Stimulated activated CD4-positive, alpha-beta T cell treated with anti-CD3 and anti-CD28 coated beads, Interleukin-4, amount 100 ng/mL, for 1 hour (primary cell): Measurements from ENCODE around the gene APLP1.
"Not testable (repeated sequence)": the region's sequence is repeated elsewhere in the genome, so short reads cannot be mapped to it uniquely, and the experiment has no call there.

Source experiments
- DNase-seq: peaks from one replicate; pipeline ENCODE4 v3.0.0-alpha.2; 2020

APLP1 gene

DNA sequence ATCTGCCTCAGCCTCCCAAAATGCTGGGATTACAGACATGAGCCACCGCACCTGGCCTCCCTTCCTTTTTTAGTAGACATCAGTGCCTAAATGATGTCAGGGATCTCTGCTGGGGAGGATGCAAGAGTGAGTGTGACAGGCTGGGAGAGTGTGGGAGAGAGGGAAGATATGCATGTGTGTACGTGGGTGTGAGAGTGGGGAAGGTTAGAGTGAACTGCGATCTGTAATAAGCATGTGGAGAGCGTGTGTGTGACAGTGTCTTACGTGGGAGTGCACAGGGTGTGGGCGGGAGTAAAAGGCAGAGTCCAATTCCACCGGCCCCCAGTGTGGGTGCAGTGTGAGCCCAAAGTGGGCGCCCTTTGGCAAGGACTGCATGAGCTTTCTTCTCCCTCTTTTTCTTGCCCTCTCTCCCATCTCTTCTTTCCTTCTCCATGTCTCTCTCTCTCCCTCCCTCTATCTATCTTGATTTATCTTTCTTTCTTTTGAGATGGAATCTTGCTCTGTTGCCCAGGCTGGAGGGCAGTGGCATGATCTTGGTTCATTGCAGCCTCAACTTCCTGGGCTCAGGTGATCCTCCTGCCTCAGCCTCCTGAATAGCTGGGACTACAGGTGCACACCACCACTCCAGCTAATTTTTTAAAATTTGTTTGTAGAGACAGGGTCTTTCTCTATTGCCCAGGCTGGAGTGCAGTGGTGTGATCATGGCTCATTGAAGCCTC, 15.2 kb upstream of the APLP1 start:
- no peak for DNase-seq

DNA sequence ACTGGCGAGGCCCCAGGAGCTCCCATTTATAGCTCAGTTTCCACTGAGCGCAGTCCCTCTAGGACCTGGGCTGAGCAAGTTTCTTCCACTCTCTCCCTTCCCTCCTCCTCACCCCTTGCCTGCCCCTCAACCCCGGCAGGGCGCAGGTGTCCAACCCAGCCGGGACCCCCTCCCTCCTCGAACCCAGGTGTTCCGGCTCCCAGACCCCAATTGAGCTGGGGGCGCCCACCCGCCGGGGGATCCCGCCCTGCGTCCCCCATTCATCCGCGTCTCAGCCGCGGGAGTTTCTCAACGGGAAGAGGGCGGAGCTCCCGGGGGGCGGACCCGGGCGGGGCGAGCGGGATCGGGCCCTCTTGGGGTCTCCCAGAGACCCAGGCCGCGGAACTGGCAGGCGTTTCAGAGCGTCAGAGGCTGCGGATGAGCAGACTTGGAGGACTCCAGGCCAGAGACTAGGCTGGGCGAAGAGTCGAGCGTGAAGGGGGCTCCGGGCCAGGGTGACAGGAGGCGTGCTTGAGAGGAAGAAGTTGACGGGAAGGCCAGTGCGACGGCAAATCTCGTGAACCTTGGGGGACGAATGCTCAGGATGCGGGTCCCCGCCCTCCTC, 11.7 kb upstream of the APLP1 start, which contains the start of gene KIRREL2:
KIRREL2 (plus strand) TSS at position 366 of the 604 bp plus-strand sequence; CDS start at position 575, 209 bp downstream.
- peak; percentile 42 for DNase-seq

DNA sequence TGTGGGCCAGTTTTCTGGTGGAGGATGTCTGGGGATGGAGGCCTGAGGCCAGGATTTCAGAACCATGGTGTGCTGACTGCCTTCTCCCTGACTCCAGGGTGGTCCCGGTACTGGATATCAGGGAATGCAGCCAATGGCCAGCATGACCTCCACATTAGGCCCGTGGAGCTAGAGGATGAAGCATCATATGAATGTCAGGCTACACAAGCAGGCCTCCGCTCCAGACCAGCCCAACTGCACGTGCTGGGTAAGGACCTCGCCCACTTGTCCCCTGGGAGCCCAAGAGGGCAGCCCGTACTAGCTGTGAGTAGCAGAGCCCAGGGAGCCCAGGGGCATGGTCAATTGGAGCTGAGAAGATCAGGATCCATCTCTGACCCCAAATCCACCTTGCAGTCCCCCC, 10.1 kb upstream of the APLP1 start:
- DNase-seq = no peak

DNA sequence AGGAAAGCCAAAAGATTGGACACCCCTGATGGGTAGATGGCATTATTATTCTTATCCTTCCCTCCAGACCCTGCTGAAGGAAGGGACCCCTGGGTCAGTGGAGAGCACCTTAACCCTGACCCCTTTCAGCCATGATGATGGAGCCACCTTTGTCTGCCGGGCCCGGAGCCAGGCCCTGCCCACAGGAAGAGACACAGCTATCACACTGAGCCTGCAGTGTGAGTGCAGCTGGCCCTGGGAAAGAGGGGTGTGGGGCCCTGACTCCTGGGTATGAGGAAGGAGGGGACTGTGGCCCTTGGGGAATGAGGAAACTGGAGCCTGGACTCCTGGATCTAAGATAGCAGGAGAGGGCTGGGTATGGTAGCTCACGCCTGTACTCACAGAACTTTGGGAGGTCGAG, 9.0 kb upstream of the APLP1 start:
- DNase-seq = no peak

DNA sequence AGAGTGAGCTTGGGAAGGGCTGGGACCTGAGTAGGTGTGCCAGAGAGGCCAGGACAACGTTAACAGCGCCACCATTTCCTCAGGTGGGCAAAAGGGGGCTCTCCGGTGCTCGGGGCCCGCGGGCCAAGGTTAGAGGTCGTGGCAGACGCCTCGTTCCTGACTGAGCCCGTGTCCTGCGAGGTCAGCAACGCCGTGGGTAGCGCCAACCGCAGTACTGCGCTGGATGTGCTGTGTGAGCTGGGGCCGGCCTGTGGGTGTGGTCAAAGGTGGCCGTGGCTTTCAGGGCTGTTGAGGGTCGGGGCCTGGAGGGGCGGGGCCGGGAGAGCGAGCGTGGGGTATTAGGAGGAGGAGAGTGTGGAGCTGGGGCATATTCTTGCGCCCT, 7.9 kb upstream of the APLP1 start:
- DNase-seq = no peak

DNA sequence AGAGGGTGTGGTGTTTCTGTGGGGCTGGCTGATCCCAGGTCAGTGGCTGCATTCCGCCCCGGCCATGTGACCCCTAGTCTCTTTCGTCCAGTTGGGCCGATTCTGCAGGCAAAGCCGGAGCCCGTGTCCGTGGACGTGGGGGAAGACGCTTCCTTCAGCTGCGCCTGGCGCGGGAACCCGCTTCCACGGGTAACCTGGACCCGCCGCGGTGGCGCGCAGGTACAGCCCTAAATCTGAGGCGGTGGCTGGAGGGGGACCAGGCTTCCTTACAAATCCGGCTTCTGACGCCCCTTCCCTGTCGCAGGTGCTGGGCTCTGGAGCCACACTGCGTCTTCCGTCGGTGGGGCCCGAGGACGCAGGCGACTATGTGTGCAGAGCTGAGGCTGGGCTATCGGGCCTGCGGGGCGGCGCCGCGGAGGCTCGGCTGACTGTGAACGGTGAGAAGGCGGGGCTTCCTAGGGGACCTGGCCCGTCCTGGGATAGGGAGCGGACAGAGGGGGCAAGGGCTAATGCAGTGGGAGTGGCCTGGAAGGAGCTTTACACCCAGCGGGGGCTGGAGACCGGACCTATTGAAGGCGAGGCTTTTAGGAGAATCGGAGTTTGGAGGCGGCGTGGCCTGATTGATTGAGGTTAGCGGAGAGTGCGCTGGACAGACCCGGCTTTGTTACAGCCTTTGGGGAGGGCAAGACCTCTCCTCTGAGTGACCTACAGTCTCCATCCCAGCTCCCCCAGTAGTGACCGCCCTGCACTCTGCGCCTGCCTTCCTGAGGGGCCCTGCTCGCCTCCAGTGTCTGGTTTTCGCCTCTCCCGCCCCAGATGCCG, 7.3 kb upstream of the APLP1 start:
- no peak for DNase-seq

DNA sequence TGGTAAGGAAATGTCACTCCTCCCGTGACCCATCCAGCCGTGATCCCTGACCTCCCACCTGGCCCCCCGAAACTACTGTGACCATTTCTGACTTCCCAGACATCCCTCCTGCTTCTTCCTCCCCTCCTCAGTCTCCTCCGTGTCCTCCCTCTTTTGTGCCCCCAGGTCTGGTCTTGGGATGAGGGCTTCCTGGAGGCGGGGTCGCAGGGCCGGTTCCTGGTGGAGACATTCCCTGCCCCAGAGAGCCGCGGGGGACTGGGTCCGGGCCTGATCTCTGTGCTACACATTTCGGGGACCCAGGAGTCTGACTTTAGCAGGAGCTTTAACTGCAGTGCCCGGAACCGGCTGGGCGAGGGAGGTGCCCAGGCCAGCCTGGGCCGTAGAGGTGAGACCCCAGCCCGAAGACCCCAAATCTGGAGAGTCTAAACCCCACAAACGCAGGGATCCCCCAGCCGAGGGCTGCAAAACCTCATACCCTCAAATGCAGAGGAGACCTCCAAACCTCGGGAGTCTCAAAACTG, 6.7 kb upstream of the APLP1 start:
- DNase-seq = no peak

DNA sequence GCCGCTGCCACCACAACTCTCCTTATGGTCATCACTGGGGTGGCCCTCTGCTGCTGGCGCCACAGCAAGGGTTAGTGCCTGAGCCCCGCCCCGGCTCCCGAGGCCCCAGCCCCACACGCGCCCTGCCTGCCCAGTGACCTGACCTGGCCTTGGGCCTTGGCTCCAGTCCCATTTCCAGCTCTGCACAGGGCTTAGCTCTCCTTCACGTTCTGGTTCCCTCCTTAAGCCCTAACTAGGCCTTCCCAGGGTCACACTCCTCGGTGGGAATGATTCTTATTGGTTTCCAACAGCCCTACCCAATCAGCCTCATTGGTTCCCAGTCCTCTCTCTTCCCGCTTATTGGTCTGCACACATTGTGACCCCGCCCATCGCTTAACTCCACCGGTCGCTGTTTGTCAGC, 5.8 kb upstream of the APLP1 start:
- no peak for DNase-seq

DNA sequence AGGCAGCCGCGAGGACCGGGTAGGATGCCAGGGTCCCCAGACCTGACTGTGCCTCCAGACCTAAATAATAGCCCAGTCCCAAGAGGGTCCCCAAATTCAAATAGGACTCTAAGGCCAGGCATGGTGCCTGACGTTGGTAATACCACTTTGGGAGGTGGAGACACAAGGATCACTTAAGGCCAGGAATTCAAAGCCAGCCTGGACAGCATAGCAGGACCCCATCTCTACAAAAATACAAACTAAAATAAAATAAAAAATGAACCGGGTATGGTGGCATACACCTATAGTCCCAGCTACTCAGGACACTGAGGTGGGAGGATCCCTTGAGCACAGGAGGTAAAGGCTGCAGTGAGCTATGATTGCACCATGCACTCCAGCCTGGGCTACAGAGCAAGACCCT, 5.4 kb upstream of the APLP1 start:
- DNase-seq = no peak

DNA sequence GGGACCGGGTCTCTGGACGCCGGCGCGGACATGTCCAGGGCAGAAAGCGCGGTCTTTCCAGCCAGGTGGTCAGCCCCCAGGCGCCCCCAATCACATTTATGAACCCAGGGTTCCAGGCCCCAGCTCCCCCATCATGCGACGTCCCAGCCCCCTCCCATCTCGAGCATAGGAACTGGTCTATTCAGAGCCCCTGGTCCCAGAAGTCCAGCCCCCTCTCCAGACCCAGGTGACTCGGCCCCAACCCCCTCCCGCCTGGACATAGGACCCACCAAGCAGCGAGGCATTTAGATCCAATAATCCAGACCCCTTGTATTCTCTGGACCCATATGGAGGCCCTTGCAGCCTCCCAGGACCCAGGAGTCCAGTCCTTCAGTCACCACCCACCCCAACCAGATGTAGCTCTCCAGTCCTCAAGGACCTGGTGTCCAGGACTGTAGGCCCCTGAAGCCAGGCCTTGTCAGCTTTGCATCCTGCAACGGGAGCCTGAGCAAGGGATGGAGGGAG, 501 bp downstream of the APLP1 start:
- DNase-seq = no peak

DNA sequence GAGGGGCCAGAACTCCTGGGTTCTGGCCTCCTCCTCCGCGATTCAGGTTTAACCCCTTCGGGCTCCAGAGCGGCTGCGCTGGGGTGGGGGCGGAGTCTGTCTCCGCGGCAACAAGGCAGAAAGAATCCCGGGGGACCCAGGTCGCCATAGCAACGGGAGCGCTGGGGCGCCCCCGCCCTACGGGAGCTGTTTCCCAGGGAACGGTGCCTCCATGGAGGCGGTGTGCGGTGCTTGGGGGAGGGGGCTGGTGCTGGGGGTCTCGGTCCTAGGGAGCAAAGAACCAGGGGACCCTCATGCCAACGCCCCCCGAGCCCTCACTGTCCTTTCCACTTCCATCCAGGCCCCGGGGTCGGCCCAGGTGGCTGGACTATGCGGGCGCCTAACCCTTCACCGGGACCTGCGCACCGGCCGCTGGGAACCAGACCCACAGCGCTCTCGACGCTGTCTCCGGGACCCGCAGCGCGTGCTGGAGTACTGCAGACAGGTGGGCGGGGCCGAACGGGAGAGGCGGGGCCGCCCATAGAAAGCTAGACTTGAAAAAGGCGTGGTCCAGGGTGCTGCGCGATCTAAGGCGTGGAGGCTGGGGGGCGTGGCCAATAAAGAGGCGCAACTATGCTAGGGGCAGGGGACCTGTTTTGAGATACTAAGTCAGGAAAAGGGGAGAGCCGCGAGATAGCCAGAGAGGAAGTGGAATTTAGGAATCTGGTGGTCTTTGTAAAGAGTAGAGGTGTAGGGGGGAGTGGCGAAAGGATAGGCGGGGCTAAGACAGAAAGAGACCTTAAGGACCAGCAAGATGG, 1.2 kb downstream of the APLP1 start:
- peak; percentile 81 for DNase-seq

DNA sequence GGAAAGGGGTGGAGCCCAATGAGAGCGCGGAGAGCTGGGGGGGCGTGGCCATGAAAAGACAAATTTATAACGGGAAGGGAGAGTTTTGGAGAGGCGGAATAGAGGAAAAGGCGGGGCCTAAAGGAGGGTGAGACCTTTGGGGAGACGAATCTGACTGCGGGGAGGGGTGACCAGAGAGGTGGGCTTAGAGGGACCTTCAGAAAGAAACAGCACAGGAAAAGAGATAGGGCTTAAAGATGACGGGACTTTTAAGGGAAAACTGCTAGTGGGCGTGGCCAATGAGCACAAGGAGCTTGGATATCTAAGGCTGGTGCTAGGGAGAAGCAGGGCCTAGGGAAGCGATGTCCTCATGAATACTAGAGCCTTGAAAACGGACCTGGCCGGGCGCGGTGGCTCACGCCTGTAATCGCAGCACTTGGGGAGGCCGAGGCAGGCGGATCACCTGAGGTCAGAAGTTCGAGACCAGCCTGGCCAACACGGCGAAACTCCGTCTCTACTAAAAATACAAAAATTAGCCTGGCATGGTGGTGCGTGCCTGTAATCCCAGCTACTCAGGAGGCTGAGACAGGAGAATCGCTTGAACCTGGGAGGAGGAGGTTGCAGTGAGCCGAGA, 1.9 kb downstream of the APLP1 start:
- not testable (repeated sequence) for DNase-seq

DNA sequence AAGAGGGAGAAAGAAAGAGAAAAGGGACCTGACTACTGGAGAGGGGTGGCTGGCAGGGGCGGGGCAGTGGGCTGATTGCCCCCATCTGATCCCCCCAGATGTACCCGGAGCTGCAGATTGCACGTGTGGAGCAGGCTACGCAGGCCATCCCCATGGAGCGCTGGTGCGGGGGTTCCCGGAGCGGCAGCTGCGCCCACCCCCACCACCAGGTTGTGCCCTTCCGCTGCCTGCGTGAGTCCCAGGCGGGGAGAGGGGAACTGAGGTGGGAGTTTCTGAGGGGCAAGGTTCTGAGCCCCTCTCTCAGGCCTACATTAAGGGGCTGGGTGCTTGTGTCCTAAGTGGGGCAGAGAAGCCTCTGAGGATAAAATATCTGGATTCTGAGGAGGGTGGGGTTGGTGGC, 2.4 kb downstream of the APLP1 start:
- DNase-seq = no peak

DNA sequence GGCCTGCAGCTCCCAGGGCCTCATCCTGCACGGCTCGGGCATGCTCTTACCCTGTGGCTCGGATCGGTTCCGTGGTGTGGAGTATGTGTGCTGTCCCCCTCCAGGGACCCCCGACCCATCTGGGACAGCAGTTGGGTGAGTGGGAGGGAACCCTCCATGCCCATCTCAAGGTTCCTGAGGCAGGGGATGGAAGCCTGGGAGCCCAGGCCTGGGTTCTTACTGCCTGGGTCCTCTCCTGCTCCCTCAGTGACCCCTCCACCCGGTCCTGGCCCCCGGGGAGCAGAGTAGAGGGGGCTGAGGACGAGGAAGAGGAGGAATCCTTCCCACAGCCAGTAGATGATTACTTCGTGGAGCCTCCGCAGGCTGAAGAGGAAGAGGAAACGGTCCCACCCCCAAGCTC, 3.2 kb downstream of the APLP1 start:
- DNase-seq = no peak

DNA sequence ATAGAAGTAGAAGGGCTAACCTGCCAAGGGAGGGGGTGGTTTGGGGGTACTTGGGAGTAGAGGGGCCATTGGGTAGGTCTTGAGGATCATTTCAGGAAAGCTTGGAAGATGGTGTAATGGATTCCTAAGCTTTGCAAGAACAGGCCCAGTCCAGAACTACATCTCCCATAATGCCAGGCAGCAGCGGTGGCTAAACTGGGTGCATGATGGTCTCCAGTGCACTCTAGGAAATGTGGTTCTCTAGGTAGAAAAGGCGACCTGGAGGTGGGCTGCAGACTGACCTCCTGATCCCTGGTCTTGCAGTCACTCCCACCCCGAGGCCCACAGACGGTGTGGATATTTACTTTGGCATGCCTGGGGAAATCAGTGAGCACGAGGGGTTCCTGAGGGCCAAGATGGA, 3.8 kb downstream of the APLP1 start:
- DNase-seq = no peak

DNA sequence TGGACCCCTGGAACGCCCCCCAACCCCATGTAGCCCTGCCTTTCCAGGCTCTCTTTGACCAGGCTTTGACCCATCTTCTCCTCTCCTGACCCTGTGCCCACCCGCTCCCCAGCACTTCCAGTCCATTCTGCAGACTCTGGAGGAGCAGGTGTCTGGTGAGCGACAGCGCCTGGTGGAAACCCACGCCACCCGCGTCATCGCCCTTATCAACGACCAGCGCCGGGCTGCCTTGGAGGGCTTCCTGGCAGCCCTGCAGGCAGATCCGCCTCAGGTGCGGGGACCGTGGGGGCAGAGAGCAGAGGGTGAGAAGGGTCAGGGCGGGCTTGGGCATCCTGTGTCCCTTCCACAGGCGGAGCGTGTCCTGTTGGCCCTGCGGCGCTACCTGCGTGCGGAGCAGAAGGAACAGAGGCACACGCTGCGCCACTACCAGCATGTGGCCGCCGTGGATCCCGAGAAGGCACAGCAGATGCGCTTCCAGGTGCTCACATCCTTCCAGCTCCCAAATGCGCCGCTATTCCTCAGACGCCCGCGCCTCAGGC, 6.1 kb downstream of the APLP1 start:
- DNase-seq = no peak

DNA sequence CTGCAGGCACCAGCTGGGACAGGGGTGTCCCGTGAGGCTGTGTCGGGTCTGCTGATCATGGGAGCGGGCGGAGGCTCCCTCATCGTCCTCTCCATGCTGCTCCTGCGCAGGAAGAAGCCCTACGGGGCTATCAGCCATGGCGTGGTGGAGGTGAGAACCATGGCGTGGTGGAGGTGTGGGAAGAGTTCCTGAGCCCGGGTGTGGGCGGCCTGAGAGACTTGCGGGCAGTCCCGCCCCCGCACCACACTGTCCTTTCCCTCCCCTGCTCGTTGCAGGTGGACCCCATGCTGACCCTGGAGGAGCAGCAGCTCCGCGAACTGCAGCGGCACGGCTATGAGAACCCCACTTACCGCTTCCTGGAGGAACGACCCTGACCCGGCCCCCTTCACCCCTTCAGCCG, 10.7 kb downstream of the APLP1 start:
- DNase-seq = no peak

DNA sequence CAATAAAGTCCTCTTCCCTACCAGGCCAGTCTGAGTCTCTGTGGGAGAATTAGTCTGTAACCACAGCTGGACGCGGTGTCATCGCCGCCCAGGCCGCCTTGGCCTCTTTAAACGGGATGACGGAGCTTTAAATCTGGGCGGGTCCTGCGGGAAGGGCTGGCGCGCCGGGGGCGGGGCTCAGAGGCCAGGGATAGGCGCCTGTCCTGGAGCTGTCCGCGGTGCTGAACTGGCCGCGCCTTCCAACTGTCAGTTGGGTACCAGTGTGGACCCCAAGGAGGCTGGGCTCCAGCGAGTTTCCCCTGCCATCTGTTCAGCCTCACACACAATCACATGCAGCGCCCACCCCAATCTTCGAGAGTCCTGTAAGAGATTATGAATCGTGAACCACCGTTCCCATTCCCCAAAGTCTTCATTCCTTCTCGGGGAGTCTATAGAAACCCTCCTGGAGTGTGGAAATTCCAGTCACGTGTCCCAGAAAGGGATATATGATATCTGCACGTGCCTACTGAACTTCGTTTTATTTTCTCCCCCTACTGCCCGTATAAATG, 11.5 kb downstream of the APLP1 start:
- peak; percentile 77 for DNase-seq

DNA sequence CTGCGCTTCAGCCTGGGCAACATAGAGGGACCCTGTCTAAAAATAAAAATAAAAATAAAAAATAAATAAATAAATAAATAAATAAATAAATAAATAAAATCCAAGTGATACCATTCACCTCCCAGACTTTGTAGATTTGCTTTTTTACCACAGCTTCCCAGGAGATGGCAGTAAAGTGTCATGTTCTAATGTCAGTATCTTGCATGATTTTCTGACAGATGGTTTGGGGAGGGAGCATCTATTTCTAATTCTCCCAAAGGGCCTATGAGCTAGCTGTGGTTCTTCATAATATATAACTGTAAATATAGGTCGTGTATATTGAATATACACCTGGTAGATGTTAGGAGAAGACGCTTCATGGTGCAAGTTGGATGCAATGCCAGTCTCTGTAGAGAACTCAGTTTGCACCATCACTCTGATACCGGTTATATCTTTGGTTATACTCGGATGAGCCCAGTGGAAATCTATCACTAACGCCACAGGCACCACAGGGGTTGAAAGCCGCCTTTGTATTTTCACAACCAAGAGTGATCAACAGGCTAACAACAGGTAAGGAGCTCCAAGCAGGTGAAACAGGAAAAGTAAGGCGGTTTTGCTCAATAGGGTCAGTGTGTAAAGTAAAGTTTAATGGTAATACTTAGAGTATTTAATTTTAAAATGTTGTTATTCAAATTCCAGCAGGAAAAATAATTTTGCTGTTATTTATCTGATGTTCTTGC, 13.9 kb downstream of the APLP1 start:
- no peak for DNase-seq

DNA sequence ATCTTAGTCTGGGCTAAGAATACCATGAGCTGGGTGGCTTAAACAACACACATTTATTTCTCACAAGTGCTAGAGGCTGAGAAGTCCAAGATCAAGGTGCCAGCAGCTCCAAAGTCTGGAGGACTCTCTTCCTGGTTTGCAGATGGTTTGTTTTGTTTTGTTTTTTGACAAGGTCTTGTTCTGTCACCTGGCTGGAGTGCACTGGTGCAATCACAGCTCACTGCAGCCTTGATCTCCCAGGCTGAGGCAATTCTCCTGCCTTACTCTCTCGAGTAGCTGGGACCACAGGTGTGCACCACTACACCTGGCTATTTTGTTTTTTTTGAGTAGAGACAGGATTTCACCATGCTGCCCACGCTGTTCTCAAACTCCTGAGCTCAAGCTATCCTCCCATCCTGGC, 15.5 kb downstream of the APLP1 start:
- DNase-seq = no peak

DNA sequence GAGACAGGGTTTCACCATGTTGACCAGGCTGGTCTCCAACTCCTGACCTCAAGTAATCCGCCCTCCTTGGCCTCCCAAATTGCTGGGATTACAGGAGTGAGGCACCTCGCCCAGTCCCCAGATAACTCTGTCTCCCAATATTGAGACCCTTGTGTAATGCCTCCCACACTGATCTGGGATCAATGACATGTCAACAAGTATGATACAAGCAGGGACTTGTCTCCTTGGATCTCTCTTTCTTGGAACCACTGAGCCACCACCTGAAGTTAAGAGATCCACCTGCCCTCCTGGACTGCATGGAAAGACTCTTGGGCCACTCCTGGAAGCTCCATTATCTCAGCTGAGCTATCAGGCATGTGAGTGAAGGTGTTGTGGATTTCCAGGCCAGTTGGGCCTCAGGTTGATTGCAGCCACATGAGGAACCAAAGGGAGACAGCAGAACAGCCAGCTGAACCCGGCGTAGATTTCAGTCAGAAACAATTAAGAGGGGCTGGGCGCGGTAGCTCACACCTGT, 16.9 kb downstream of the APLP1 start:
- DNase-seq = no peak
